Peyer's patch (tissue), 4 donors: ENCODE measurements around the gene EFNA2.

Experiments
- POLR2A ChIP-seq, 2 donors: fragments of 450-650 bp; IDR thresholded peaks; one replicate each; pipeline ENCODE4 v1.5.1; 2017; ENCODE audit warnings: antibody characterized with exemption in 2 of 2, mild to moderate bottlenecking in 2 of 2, moderate library complexity in 2 of 2
- TF ChIP-seq, protein P1 (sequence below), 6 experiments: fragments of 450-650 bp in 4 of 6; fragments of 200-600 bp in 2 of 6; sonication (generic) in 1 of 6; IDR thresholded peaks; one replicate each; pipeline ENCODE4 v1.5.1; 2017 to 2019; ENCODE audit warnings: antibody characterized with exemption in 6 of 6, mild to moderate bottlenecking in 3 of 6, moderate library complexity in 1 of 6

DNA sequence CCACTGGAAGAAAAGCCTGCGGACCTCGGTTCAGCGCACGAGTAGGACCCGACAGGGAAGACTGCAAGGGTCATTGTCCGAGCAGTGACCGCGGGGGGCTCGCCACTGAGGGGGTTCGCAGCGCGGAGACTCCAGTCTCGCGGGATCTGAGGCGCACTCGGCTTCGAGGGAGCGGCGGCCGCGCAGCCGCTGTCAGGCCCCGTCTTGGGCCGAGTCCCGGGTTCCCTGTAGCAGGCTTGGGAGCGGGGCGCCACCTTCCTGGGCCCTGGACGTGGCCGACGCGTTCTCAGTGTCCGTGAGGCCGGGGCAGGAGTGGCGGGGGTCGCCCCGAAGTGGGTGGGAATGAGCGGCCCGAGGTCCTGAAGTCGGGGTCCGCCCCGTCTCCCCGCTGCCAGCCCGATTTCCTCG, 10.8 kb upstream of the EFNA2 start:
- TF ChIP-seq, protein P1, sequence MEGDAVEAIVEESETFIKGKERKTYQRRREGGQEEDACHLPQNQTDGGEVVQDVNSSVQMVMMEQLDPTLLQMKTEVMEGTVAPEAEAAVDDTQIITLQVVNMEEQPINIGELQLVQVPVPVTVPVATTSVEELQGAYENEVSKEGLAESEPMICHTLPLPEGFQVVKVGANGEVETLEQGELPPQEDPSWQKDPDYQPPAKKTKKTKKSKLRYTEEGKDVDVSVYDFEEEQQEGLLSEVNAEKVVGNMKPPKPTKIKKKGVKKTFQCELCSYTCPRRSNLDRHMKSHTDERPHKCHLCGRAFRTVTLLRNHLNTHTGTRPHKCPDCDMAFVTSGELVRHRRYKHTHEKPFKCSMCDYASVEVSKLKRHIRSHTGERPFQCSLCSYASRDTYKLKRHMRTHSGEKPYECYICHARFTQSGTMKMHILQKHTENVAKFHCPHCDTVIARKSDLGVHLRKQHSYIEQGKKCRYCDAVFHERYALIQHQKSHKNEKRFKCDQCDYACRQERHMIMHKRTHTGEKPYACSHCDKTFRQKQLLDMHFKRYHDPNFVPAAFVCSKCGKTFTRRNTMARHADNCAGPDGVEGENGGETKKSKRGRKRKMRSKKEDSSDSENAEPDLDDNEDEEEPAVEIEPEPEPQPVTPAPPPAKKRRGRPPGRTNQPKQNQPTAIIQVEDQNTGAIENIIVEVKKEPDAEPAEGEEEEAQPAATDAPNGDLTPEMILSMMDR (IDR thresholded peaks at IDR 0.05): no peak
- TF ChIP-seq POLR2A (IDR thresholded peaks at IDR 0.05): no peak
